WTC11 (cell line): ENCODE measurements around the gene TNS3. TPM values are rescaled to one million over a fixed set of nuclear protein-coding genes. Genes with fewer than 3 reads are reported as not detected.

Source experiments
- ATAC-seq: fragments of 200-7000 bp; cut with Tn5 transposase; 2 replicates; pipeline ENCODE4 v1.10.0; 2021; ENCODE audit warnings: mild to moderate bottlenecking, moderate library complexity
- CTCF ChIA-PET: fragments of 300-600 bp; sonication (Branson Sonifier 250); formaldehyde crosslinking; loops from one replicate; lab custom pipeline; 2021; ENCODE audit warnings: antibody characterized with exemption; lab: Charles Lee
- POLR2A ChIA-PET: fragments of 350-600 bp; sonication (Branson Sonifier 250); formaldehyde crosslinking; loops from one replicate; lab custom pipeline; 2021; ENCODE audit warnings: antibody characterized with exemption; lab: Charles Lee
- DNase-seq: peaks from one replicate; pipeline ENCODE4 v3.0.0; 2021; ENCODE audit warnings: low spot score
- H3K27ac Mint-ChIP-seq: 2 replicates; pipeline ENCODE4 v1.8.0; 2021; ENCODE audit warnings: mixed read lengths
- H3K27me3 Mint-ChIP-seq: 2 replicates; pipeline ENCODE4 v1.8.0; 2021; ENCODE audit warnings: low read depth, mild to moderate bottlenecking, moderate library complexity, mixed read lengths
- H3K36me3 Mint-ChIP-seq: 2 replicates; pipeline ENCODE4 v1.8.0; 2021; ENCODE audit warnings: mixed read lengths
- H3K4me1 Mint-ChIP-seq: 2 replicates; pipeline ENCODE4 v1.8.0; 2022; ENCODE audit warnings: mixed read lengths
- H3K4me3 Mint-ChIP-seq: 2 replicates; pipeline ENCODE4 v1.8.0; 2021; ENCODE audit warnings: mild to moderate bottlenecking, moderate library complexity, mixed read lengths
- H3K9me3 Mint-ChIP-seq: 2 replicates; pipeline ENCODE4 v1.8.0; 2021; ENCODE audit warnings: mixed read lengths
- CREB1 ChIP-seq: sonication (generic); formaldehyde crosslinking; IDR thresholded peaks from 2 replicates; pipeline ENCODE4 v1.8.0; 2023; ENCODE audit warnings: mild to moderate bottlenecking, missing genetic modification reagents
- FOXJ3 ChIP-seq: sonication (generic); formaldehyde crosslinking; IDR thresholded peaks from 2 replicates; pipeline ENCODE4 v1.9.0; 2021; ENCODE audit warnings: missing genetic modification reagents, mild to moderate bottlenecking, borderline replicate concordance
- GABPB1 ChIP-seq: sonication (generic); formaldehyde crosslinking; IDR thresholded peaks from 2 replicates; pipeline ENCODE4 v1.8.1; 2023; ENCODE audit warnings: mild to moderate bottlenecking, missing genetic modification reagents
- HMGA2 ChIP-seq: fragments of 250-450 bp; sonication (Bioruptor Pico); IDR thresholded peaks from 2 replicates; pipeline ENCODE4 v1.4.0; 2021; ENCODE audit warnings: mild to moderate bottlenecking, moderate library complexity
- NFE2L1 ChIP-seq: sonication (generic); formaldehyde crosslinking; IDR thresholded peaks from 2 replicates; pipeline ENCODE4 v1.8.1; 2023; ENCODE audit warnings: missing genetic modification reagents
- NR3C1 ChIP-seq: sonication (generic); formaldehyde crosslinking; conservative IDR thresholded peaks from 2 replicates; pipeline ENCODE4 v1.8.1; 2023; ENCODE audit warnings: low read depth, mild to moderate bottlenecking, missing genetic modification reagents
- OVOL2 ChIP-seq: fragments of 250-450 bp; sonication (Bioruptor Pico); IDR thresholded peaks from 2 replicates; pipeline ENCODE4 v1.9.0; 2021; ENCODE audit warnings: mild to moderate bottlenecking, borderline replicate concordance
- SMAD3 ChIP-seq: sonication (generic); formaldehyde crosslinking; IDR thresholded peaks from 2 replicates; pipeline ENCODE4 v1.8.0; 2022; ENCODE audit warnings: missing genetic modification reagents, mild to moderate bottlenecking, borderline replicate concordance
- SOX15 ChIP-seq: fragments of 250-450 bp; sonication (Bioruptor Pico); IDR thresholded peaks from 2 replicates; pipeline ENCODE4 v1.9.0; 2021; ENCODE audit warnings: mild to moderate bottlenecking
- TCF7 ChIP-seq: sonication (generic); formaldehyde crosslinking; IDR thresholded peaks from 2 replicates; pipeline ENCODE4 v1.8.0; 2022; ENCODE audit warnings: mild to moderate bottlenecking, low read depth, missing genetic modification reagents, moderate library complexity
- TEAD1 ChIP-seq: sonication (generic); formaldehyde crosslinking; IDR thresholded peaks from 2 replicates; pipeline ENCODE4 v1.8.0; 2022; ENCODE audit warnings: mild to moderate bottlenecking, missing genetic modification reagents
- TP53 ChIP-seq: sonication (generic); formaldehyde crosslinking; IDR thresholded peaks from 2 replicates; pipeline ENCODE4 v1.8.1; 2023; ENCODE audit warnings: mild to moderate bottlenecking, missing genetic modification reagents
- ZNF317 ChIP-seq: sonication (generic); formaldehyde crosslinking; IDR thresholded peaks from 2 replicates; pipeline ENCODE4 v1.8.1; 2023; ENCODE audit warnings: low read depth, mild to moderate bottlenecking, moderate library complexity, missing genetic modification reagents, borderline replicate concordance
- ZNF416 ChIP-seq: fragments of 250-450 bp; sonication (Bioruptor Pico); IDR thresholded peaks from 2 replicates; pipeline ENCODE4 v1.9.0; 2021; ENCODE audit warnings: mild to moderate bottlenecking, inconsistent platforms
- total RNA-seq: library from RNA; stranded (reverse); gene quantifications from 3 replicates; pipeline ENCODE4 v1.2.3, GENCODE V29; 2021
- TF ChIP-seq, protein P1 (sequence below): sonication (generic); formaldehyde crosslinking; IDR thresholded peaks from 2 replicates; pipeline ENCODE4 v1.8.0; 2022; ENCODE audit warnings: mild to moderate bottlenecking, missing genetic modification reagents
- TF ChIP-seq, protein P2 (sequence below): sonication (generic); formaldehyde crosslinking; conservative IDR thresholded peaks from 2 replicates; pipeline ENCODE4 v1.8.1; 2022; ENCODE audit warnings: mild to moderate bottlenecking, missing genetic modification reagents
- TF ChIP-seq, protein P3 (sequence below): sonication (generic); formaldehyde crosslinking; IDR thresholded peaks from 2 replicates; pipeline ENCODE4 v1.8.0; 2022; ENCODE audit warnings: mild to moderate bottlenecking, missing genetic modification reagents
- TF ChIP-seq, protein P4 (sequence below): fragments of 250-450 bp; sonication (Bioruptor Pico); IDR thresholded peaks from 2 replicates; pipeline ENCODE4 v1.9.0; 2021; ENCODE audit warnings: mild to moderate bottlenecking
- TF ChIP-seq, protein P5 (sequence below): sonication (generic); formaldehyde crosslinking; IDR thresholded peaks from 2 replicates; pipeline ENCODE4 v1.8.0; 2022; ENCODE audit warnings: missing genetic modification reagents
- TF ChIP-seq, protein P6 (sequence below): sonication (generic); formaldehyde crosslinking; IDR thresholded peaks from 2 replicates; pipeline ENCODE4 v1.8.1; 2023; ENCODE audit warnings: mild to moderate bottlenecking, missing genetic modification reagents, moderate library complexity
- TF ChIP-seq, protein P7 (sequence below): sonication (generic); formaldehyde crosslinking; IDR thresholded peaks from 2 replicates; pipeline ENCODE4 v1.8.0; 2022; ENCODE audit warnings: mild to moderate bottlenecking, missing genetic modification reagents

TNS3 gene
- total RNA-seq, 1 experiment from 2014 or later, result 37.7 TPM

GRCh38 chr7:47345857-47346298 lies 236.0 kb downstream of the TNS3 start:
- DNase-seq, result no peak
- ATAC-seq, result no peak
- ChIA-PET POLR2A (no interaction called here), CTCF (no interaction called here)
- H3K27ac Mint-ChIP-seq, result no peak overlapping the region
- TF ChIP-seq NR3C1 (CRISPR knock-in tag), result no peak
- TF ChIP-seq HMGA2, result no peak
- TF ChIP-seq, protein P1, sequence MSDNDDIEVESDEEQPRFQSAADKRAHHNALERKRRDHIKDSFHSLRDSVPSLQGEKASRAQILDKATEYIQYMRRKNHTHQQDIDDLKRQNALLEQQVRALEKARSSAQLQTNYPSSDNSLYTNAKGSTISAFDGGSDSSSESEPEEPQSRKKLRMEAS (CRISPR knock-in tag), result no peak
- no peak for TF ChIP-seq TCF7 (CRISPR knock-in tag)
- no peak for TF ChIP-seq OVOL2 (CRISPR knock-in tag)
- TF ChIP-seq, protein P2, sequence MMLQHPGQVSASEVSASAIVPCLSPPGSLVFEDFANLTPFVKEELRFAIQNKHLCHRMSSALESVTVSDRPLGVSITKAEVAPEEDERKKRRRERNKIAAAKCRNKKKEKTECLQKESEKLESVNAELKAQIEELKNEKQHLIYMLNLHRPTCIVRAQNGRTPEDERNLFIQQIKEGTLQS (CRISPR knock-in tag), result no peak
- TF ChIP-seq SOX15, result no peak
- TF ChIP-seq, protein P3, sequence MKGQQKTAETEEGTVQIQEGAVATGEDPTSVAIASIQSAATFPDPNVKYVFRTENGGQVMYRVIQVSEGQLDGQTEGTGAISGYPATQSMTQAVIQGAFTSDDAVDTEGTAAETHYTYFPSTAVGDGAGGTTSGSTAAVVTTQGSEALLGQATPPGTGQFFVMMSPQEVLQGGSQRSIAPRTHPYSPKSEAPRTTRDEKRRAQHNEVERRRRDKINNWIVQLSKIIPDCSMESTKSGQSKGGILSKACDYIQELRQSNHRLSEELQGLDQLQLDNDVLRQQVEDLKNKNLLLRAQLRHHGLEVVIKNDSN (CRISPR knock-in tag), result no peak
- H3K4me1 Mint-ChIP-seq, result 0 out of 2 replicates have a peak, but pooled peaks cover 2% of the 10 kb centered on the region
- H3K36me3 Mint-ChIP-seq, result no peaks in the 10 kb centered on the region
- no peaks in the 10 kb centered on the region for H3K27me3 Mint-ChIP-seq
- H3K9me3 Mint-ChIP-seq, result no peaks in the 10 kb centered on the region
- no peak overlapping the region for H3K4me3 Mint-ChIP-seq

DNA sequence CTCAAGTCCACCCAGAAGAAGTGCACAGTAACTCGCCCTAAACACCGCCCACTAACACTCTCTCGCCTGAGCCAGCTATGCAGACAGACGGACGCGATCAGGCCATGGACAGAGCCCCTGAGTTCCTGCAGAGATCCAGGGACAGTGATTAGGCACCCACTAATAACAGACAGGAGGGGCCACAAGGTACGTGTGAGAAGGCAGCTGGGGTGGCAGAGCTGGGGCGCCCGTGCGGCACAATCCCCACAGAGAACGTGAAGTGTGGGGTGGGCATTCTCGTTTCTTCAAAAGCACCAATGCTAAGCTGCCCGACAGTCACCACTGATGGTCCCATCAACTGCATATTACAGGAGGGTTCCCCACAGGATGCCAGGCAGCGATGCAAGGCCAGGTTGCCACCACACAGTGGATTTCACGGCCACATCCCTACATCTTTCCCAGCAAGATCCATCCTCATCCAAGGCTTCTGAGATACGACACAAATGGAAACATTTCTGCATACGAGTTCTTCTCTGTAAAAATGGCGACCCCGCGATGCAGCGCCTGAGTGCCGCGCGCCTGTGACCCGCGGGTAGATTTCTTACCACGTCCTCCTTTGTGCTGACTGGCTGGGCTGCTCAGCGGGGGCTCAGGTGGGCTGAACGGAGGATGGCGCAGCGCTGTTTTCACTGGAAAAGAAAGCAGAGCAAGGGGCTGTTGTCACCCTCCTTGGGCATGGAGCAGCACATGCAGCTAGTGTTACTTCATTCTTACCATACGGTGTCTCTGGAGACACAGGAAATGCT lies 237.5 kb downstream of the TNS3 start:
- TF ChIP-seq, protein P4, sequence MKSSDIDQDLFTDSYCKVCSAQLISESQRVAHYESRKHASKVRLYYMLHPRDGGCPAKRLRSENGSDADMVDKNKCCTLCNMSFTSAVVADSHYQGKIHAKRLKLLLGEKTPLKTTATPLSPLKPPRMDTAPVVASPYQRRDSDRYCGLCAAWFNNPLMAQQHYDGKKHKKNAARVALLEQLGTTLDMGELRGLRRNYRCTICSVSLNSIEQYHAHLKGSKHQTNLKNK (CRISPR knock-in tag), result no peak
- TF ChIP-seq TP53 (CRISPR knock-in tag), result no peak
- no peak for TF ChIP-seq ZNF317 (CRISPR knock-in tag)
- ChIA-PET CTCF (interaction anchor here (0.9 kb wide), 1 partner anchor 91 kb away, joined by 4 read pairs; no protein-coding TSS in a partner anchor), POLR2A (no interaction called here)
- H3K4me1 Mint-ChIP-seq, result 0 out of 2 replicates have a peak, but pooled peaks cover 5% of the 10 kb centered on the region
- H3K36me3 Mint-ChIP-seq, result no peaks in the 10 kb centered on the region
- no peaks in the 10 kb centered on the region for H3K9me3 Mint-ChIP-seq
- ATAC-seq (no peak), DNase-seq (no peak)
- no peak overlapping the region for H3K27ac Mint-ChIP-seq
- H3K4me3 Mint-ChIP-seq, result no peak overlapping the region
- no peaks in the 10 kb centered on the region for H3K27me3 Mint-ChIP-seq

GRCh38 chr7:47343061-47343455 lies 238.9 kb downstream of the TNS3 start:
- DNase-seq, result no peak
- Mint-ChIP-seq H3K27ac (no peak overlapping the region), H3K9me3 (no peaks in the 10 kb centered on the region), H3K4me1 (0 out of 2 replicates have a peak, but pooled peaks cover 5% of the 10 kb centered on the region), H3K36me3 (no peaks in the 10 kb centered on the region), H3K4me3 (no peak overlapping the region), H3K27me3 (no peaks in the 10 kb centered on the region)
- no peak for TF ChIP-seq TEAD1 (CRISPR knock-in tag)
- TF ChIP-seq, protein P5, sequence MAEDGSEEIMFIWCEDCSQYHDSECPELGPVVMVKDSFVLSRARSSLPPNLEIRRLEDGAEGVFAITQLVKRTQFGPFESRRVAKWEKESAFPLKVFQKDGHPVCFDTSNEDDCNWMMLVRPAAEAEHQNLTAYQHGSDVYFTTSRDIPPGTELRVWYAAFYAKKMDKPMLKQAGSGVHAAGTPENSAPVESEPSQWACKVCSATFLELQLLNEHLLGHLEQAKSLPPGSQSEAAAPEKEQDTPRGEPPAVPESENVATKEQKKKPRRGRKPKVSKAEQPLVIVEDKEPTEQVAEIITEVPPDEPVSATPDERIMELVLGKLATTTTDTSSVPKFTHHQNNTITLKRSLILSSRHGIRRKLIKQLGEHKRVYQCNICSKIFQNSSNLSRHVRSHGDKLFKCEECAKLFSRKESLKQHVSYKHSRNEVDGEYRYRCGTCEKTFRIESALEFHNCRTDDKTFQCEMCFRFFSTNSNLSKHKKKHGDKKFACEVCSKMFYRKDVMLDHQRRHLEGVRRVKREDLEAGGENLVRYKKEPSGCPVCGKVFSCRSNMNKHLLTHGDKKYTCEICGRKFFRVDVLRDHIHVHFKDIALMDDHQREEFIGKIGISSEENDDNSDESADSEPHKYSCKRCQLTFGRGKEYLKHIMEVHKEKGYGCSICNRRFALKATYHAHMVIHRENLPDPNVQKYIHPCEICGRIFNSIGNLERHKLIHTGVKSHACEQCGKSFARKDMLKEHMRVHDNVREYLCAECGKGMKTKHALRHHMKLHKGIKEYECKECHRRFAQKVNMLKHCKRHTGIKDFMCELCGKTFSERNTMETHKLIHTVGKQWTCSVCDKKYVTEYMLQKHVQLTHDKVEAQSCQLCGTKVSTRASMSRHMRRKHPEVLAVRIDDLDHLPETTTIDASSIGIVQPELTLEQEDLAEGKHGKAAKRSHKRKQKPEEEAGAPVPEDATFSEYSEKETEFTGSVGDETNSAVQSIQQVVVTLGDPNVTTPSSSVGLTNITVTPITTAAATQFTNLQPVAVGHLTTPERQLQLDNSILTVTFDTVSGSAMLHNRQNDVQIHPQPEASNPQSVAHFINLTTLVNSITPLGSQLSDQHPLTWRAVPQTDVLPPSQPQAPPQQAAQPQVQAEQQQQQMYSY (CRISPR knock-in tag), result no peak
- TF ChIP-seq GABPB1 (CRISPR knock-in tag), result no peak
- TF ChIP-seq NFE2L1 (CRISPR knock-in tag), result no peak
- no peak for TF ChIP-seq SOX15
- TF ChIP-seq, protein P6, sequence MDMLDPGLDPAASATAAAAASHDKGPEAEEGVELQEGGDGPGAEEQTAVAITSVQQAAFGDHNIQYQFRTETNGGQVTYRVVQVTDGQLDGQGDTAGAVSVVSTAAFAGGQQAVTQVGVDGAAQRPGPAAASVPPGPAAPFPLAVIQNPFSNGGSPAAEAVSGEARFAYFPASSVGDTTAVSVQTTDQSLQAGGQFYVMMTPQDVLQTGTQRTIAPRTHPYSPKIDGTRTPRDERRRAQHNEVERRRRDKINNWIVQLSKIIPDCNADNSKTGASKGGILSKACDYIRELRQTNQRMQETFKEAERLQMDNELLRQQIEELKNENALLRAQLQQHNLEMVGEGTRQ (CRISPR knock-in tag), result no peak
- TF ChIP-seq SMAD3 (CRISPR knock-in tag), result no peak
- no peak for TF ChIP-seq CREB1 (CRISPR knock-in tag)
- no peak for TF ChIP-seq FOXJ3 (CRISPR knock-in tag)
- no peak for TF ChIP-seq ZNF416
- TF ChIP-seq, protein P7, sequence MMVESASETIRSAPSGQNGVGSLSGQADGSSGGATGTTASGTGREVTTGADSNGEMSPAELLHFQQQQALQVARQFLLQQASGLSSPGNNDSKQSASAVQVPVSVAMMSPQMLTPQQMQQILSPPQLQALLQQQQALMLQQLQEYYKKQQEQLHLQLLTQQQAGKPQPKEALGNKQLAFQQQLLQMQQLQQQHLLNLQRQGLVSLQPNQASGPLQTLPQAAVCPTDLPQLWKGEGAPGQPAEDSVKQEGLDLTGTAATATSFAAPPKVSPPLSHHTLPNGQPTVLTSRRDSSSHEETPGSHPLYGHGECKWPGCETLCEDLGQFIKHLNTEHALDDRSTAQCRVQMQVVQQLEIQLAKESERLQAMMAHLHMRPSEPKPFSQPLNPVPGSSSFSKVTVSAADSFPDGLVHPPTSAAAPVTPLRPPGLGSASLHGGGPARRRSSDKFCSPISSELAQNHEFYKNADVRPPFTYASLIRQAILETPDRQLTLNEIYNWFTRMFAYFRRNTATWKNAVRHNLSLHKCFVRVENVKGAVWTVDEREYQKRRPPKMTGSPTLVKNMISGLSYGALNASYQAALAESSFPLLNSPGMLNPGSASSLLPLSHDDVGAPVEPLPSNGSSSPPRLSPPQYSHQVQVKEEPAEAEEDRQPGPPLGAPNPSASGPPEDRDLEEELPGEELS, result no peak
- POLR2A ChIA-PET, result no interaction called here
- ATAC-seq, result no peak
- CTCF ChIA-PET, result interaction anchor here (0.9 kb wide), 1 partner anchor 77 kb away, joined by 5 read pairs; no protein-coding TSS in a partner anchor
